Glutamatergic neuron (in vitro differentiated cells): ENCODE measurements around the gene WDR6. TPM values are rescaled to one million over a fixed set of nuclear protein-coding genes. Genes with fewer than 3 reads are reported as not detected.

Experiments
- DNase-seq: peaks from one replicate; pipeline ENCODE4 v3.0.0; 2022
- H3K27ac Mint-ChIP-seq: one replicate; pipeline ENCODE4 v1.8.0; 2020; ENCODE audit warnings: mild to moderate bottlenecking, mixed read lengths, inconsistent platforms; ENCODE audit not compliant: unreplicated experiment
- H3K27me3 Mint-ChIP-seq: one replicate; pipeline ENCODE4 v1.8.0; 2020; ENCODE audit warnings: mild to moderate bottlenecking, moderate library complexity, mixed read lengths, inconsistent platforms; ENCODE audit not compliant: unreplicated experiment
- H3K36me3 Mint-ChIP-seq: one replicate; pipeline ENCODE4 v1.8.0; 2020; ENCODE audit warnings: mild to moderate bottlenecking, mixed read lengths, inconsistent platforms; ENCODE audit not compliant: unreplicated experiment
- H3K4me1 Mint-ChIP-seq: one replicate; pipeline ENCODE4 v1.8.0; 2020; ENCODE audit warnings: mild to moderate bottlenecking, low read depth, mixed read lengths, inconsistent platforms; ENCODE audit not compliant: unreplicated experiment
- H3K4me3 Mint-ChIP-seq: one replicate; pipeline ENCODE4 v1.8.0; 2020; ENCODE audit warnings: mild to moderate bottlenecking, mixed read lengths, inconsistent platforms; ENCODE audit not compliant: unreplicated experiment
- H3K9me3 Mint-ChIP-seq: one replicate; pipeline ENCODE4 v1.8.0; 2020; ENCODE audit warnings: mild to moderate bottlenecking, moderate library complexity, mixed read lengths, inconsistent platforms; ENCODE audit not compliant: unreplicated experiment
- CTCF ChIP-seq: fragments of 200-600 bp; sonication (generic); IDR thresholded peaks from one replicate; pipeline ENCODE4 v1.5.0; 2021; ENCODE audit not compliant: partially characterized antibody, unreplicated experiment
- total RNA-seq: library from RNA; stranded (reverse); fragmentation: NEBNext Ultra II Directional; extraction: Animal tissue kit (Norgen Biotek cat#: 25700); gene quantifications from one replicate; pipeline ENCODE4 v1.2.1, GENCODE V29; 2021; ENCODE audit not compliant: unreplicated experiment

Gene WDR6
- total RNA-seq, 1 donor from 2014 or later: 236 TPM

GRCh38 chr3:49020330-49021212 lies 13.4 kb downstream of the WDR6 start:
- H3K27me3 Mint-ChIP-seq: peaks cover 14% of the 10 kb centered on the region
- peaks cover 11% of the 10 kb centered on the region for H3K4me1 Mint-ChIP-seq
- peaks cover 12% of the 10 kb centered on the region for H3K9me3 Mint-ChIP-seq
- TF ChIP-seq CTCF: no peak
- no peaks in the 10 kb centered on the region for H3K36me3 Mint-ChIP-seq
- peak overlapping the region; percentile 28 for H3K27ac Mint-ChIP-seq
- peak overlapping the region; percentile 95 for H3K4me3 Mint-ChIP-seq
- no peak for DNase-seq

GRCh38 chr3:49021213-49021812 lies 14.1 kb downstream of the WDR6 start:
- TF ChIP-seq CTCF: no peak
- Mint-ChIP-seq H3K4me1 (peaks cover 11% of the 10 kb centered on the region), H3K36me3 (no peaks in the 10 kb centered on the region), H3K4me3 (peak overlapping the region; percentile 95), H3K27ac (peak overlapping the region; percentile 90), H3K27me3 (peaks cover 11% of the 10 kb centered on the region), H3K9me3 (peaks cover 14% of the 10 kb centered on the region)
- DNase-seq: peak; percentile 98

GRCh38 chr3:49021813-49022687 lies 14.9 kb downstream of the WDR6 start, which contains the start of gene NDUFAF3:
Gene NDUFAF3 (plus strand): TSS chr3:49022121. CDS start chr3:49022145, 24 bp downstream.
- Mint-ChIP-seq H3K4me1 (peaks cover 11% of the 10 kb centered on the region), H3K27ac (peak within 1 kb of the TSS; percentile 90), H3K27me3 (peaks cover 13% of the 10 kb centered on the region), H3K36me3 (no peaks in the 10 kb centered on the region), H3K9me3 (peaks cover 15% of the 10 kb centered on the region), H3K4me3 (peak within 1 kb of the TSS; percentile 95)
- DNase-seq: peak; percentile 98
- peak; percentile 96 for TF ChIP-seq CTCF

- Mint-ChIP-seq H3K36me3 (no peaks in the 10 kb centered on the region), H3K27me3 (peaks cover 14% of the 10 kb centered on the region), H3K4me3 (peak overlapping the region; percentile 92), H3K9me3 (peaks cover 15% of the 10 kb centered on the region), H3K4me1 (peaks cover 11% of the 10 kb centered on the region), H3K27ac (peak overlapping the region; percentile 90)
- TF ChIP-seq CTCF: no peak
- DNase-seq: no peak
Observed at GRCh38 chr3:49022688-49023171, 15.5 kb downstream of the WDR6 start.
